ENCODE data around the gene PSME3IP1.
"Not testable (repeated sequence)": the region's sequence is repeated elsewhere in the genome, so short reads cannot be mapped to it uniquely, and the experiment has no call there.

PSME3IP1 gene

DNA sequence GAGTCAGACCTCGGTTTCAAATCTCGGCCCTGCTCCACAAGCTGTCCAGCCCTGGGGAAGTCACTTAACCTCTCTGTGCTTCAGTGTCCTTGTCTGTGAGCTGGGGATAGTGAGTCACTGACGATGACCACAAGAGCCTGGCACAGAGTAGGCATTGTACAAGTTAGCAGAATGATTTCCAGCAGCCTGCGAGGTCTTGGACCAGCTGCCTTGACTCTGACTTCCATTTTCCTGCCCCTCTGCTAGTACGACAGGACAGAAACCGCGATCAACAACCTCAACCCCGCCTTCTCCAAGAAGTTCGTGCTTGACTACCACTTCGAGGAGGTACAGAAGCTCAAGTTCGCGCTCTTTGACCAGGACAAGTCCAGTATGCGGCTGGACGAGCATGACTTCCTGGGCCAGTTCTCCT lies 72.8 kb downstream of the PSME3IP1 start:
- Histone ChIP-seq H3K79me2 (ENCODE audit: low read length) (no peaks in the 10 kb centered on the region), H3K27me3 (ENCODE audit: low read depth, low read length) (no peaks in the 10 kb centered on the region), H3K4me1 (ENCODE audit: low read length) (peaks cover 27% of the 10 kb centered on the region), H3K9ac (ENCODE audit: low read length) (peak overlapping the region; percentile 14; the same call in 1 of the 2 replicates), H3K9me3 (ENCODE audit: insufficient read depth, low read length) (no peaks in the 10 kb centered on the region), H3K27ac (ENCODE audit: low read length) (no peak overlapping the region), H3K4me3 (ENCODE audit: low read length) (peak overlapping the region; percentile 6; the same call in 1 of the 2 replicates), H3K4me2 (ENCODE audit: low read length) (peak overlapping the region; percentile 40; the same call in 1 of the 2 replicates), H3K36me3 (replicated peaks; ENCODE audit: low read depth, low read length) (no peaks in the 10 kb centered on the region), H2AFZ (ENCODE audit: low read depth, low read length) (peak overlapping the region; percentile 17; the same call in 1 of the 2 replicates), H4K20me1 (ENCODE audit: insufficient read depth, low read length) (no peaks in the 10 kb centered on the region)
- TF ChIP-seq, protein P1, sequence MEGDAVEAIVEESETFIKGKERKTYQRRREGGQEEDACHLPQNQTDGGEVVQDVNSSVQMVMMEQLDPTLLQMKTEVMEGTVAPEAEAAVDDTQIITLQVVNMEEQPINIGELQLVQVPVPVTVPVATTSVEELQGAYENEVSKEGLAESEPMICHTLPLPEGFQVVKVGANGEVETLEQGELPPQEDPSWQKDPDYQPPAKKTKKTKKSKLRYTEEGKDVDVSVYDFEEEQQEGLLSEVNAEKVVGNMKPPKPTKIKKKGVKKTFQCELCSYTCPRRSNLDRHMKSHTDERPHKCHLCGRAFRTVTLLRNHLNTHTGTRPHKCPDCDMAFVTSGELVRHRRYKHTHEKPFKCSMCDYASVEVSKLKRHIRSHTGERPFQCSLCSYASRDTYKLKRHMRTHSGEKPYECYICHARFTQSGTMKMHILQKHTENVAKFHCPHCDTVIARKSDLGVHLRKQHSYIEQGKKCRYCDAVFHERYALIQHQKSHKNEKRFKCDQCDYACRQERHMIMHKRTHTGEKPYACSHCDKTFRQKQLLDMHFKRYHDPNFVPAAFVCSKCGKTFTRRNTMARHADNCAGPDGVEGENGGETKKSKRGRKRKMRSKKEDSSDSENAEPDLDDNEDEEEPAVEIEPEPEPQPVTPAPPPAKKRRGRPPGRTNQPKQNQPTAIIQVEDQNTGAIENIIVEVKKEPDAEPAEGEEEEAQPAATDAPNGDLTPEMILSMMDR (IDR thresholded peaks at IDR 0.05; ENCODE audit: low read depth, low read length): no peak
- no peak for TF ChIP-seq EZH2phosphoT487 (IDR thresholded peaks at IDR 0.05; ENCODE audit: low read depth)

GRCh38 chr16:57112403-57113041 lies 73.3 kb downstream of the PSME3IP1 start:
- H3K4me1 ChIP-seq (ENCODE audit: low read length): peaks cover 32% of the 10 kb centered on the region
- peak overlapping the region; percentile 14; the same call in 1 of the 2 replicates for H3K9ac ChIP-seq (ENCODE audit: low read length)
- H2AFZ ChIP-seq (ENCODE audit: low read depth, low read length): peak overlapping the region; percentile 17; the same call in 1 of the 2 replicates
- H3K27me3 ChIP-seq (ENCODE audit: low read depth, low read length): no peaks in the 10 kb centered on the region
- no peaks in the 10 kb centered on the region for H3K36me3 ChIP-seq (replicated peaks; ENCODE audit: low read depth, low read length)
- H3K27ac ChIP-seq (ENCODE audit: low read length): no peak overlapping the region
- TF ChIP-seq, protein P1 (IDR thresholded peaks at IDR 0.05; ENCODE audit: low read depth, low read length): no peak
- no peak for TF ChIP-seq EZH2phosphoT487 (IDR thresholded peaks at IDR 0.05; ENCODE audit: low read depth)
- H3K9me3 ChIP-seq (ENCODE audit: insufficient read depth, low read length): no peaks in the 10 kb centered on the region
- peak overlapping the region; percentile 6; the same call in 1 of the 2 replicates for H3K4me3 ChIP-seq (ENCODE audit: low read length)
- no peaks in the 10 kb centered on the region for H4K20me1 ChIP-seq (ENCODE audit: insufficient read depth, low read length)
- peak overlapping the region; percentile 40; the same call in 1 of the 2 replicates for H3K4me2 ChIP-seq (ENCODE audit: low read length)
- no peaks in the 10 kb centered on the region for H3K79me2 ChIP-seq (ENCODE audit: low read length)

DNA sequence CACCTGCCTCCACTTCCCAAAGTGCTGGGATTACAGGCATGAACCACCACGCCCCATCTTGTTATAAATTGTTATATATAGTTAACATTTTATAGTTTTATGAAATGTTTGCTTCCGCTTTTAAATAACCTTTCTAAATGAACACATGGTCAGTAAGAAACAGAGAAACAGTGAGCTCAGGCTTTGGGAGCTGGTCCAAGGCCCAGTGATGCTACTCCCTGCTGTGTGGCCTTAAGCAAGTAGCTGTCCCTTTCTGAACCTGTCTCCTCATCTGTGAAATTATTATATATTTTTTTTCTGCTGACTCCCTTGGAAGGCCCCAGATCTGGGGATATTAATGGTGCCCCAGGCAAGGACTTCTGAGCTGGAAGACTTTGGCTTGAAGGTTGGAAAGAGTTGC lies 74.4 kb downstream of the PSME3IP1 start:
- Histone ChIP-seq H3K36me3 (replicated peaks; ENCODE audit: low read depth, low read length) (no peaks in the 10 kb centered on the region), H3K4me2 (ENCODE audit: low read length) (no peak overlapping the region), H2AFZ (ENCODE audit: low read depth, low read length) (no peak overlapping the region), H3K4me3 (ENCODE audit: low read length) (no peak overlapping the region), H3K79me2 (ENCODE audit: low read length) (no peaks in the 10 kb centered on the region), H3K27me3 (ENCODE audit: low read depth, low read length) (no peaks in the 10 kb centered on the region), H4K20me1 (ENCODE audit: insufficient read depth, low read length) (no peaks in the 10 kb centered on the region), H3K4me1 (ENCODE audit: low read length) (peaks cover 43% of the 10 kb centered on the region), H3K27ac (ENCODE audit: low read length) (no peak overlapping the region), H3K9me3 (ENCODE audit: insufficient read depth, low read length) (no peaks in the 10 kb centered on the region), H3K9ac (ENCODE audit: low read length) (no peak overlapping the region)
- TF ChIP-seq EZH2phosphoT487 (IDR thresholded peaks at IDR 0.05; ENCODE audit: low read depth): no peak

DNA sequence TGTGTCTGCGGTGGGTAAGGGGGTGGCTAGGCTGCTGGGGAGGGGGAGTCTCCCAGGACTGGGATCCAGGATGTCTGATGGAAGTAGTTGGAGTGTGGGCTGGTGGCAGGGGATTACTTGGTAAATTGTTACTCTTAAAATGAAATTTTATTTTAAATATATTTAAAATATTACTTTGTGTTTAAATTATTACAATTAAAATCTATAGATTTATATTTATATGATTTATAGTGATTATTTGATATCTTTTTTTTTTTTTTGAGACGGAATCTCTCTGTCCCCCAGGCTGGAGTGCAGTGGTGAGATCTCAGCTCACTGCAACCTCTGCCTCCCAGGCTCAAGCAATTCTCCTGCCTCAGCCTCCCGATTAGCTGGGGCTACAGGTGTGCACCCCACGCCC lies 74.9 kb downstream of the PSME3IP1 start:
- Histone ChIP-seq H3K4me2 (ENCODE audit: low read length) (no peak overlapping the region), H3K9ac (ENCODE audit: low read length) (no peak overlapping the region), H3K27ac (ENCODE audit: low read length) (no peak overlapping the region), H3K27me3 (ENCODE audit: low read depth, low read length) (no peaks in the 10 kb centered on the region), H3K36me3 (replicated peaks; ENCODE audit: low read depth, low read length) (no peaks in the 10 kb centered on the region), H3K79me2 (ENCODE audit: low read length) (no peaks in the 10 kb centered on the region), H2AFZ (ENCODE audit: low read depth, low read length) (no peak overlapping the region), H3K4me3 (ENCODE audit: low read length) (no peak overlapping the region), H3K9me3 (ENCODE audit: insufficient read depth, low read length) (no peaks in the 10 kb centered on the region), H3K4me1 (ENCODE audit: low read length) (peaks cover 48% of the 10 kb centered on the region), H4K20me1 (ENCODE audit: insufficient read depth, low read length) (no peaks in the 10 kb centered on the region)
- TF ChIP-seq, protein P1 (IDR thresholded peaks at IDR 0.05; ENCODE audit: low read depth, low read length): no peak
- no peak for TF ChIP-seq EZH2phosphoT487 (IDR thresholded peaks at IDR 0.05; ENCODE audit: low read depth)

DNA sequence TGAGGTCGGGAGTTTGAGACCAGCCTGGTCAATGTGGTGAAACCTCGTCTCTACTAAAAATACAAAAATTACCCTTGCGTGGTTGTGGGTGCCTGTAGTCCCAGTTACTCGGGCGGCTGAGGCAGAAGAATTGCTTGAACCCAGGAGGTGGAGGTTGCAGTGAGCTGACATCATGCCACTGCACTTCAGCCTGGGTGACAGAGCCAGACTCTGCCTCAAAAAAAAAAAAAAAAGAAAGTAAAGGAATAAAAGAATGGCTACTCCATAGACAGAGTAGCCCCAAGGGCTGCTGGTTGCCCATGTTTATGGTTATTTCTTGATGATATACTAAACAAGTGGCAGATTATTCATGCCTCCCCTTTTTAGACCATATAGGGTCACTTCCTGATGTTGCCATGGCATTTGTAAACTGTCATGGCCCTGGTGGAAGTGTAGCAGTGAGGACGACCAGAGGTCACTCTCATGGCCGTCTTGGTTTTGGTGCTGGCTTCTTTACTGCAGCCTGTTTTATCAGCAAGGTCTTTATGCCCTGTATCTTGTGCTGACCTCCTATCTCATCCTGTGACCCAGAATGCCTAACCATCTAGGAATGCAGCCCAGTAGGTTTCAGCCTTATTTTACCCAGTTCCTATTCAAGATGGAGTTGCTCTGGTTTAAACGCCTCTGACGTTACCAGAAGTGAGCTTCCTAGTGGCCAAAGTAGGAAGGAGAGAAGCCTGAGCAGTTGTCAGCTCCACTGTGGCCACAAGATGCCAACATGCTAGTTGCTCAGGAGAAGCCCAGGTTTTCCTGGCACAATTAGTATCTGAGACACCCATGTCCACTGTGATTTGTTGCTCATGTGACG lies 76.4 kb downstream of the PSME3IP1 start:
- not testable (repeated sequence) for H3K27ac ChIP-seq (ENCODE audit: low read length); H4K20me1 ChIP-seq (ENCODE audit: insufficient read depth, low read length); H3K9me3 ChIP-seq (ENCODE audit: insufficient read depth, low read length); H3K27me3 ChIP-seq (ENCODE audit: low read depth, low read length); H3K36me3 ChIP-seq (replicated peaks; ENCODE audit: low read depth, low read length); H3K79me2 ChIP-seq (ENCODE audit: low read length); H2AFZ ChIP-seq (ENCODE audit: low read depth, low read length); H3K4me2 ChIP-seq (ENCODE audit: low read length); H3K4me3 ChIP-seq (ENCODE audit: low read length); H3K9ac ChIP-seq (ENCODE audit: low read length)
- H3K4me1 ChIP-seq (ENCODE audit: low read length): peaks cover 61% of the 10 kb centered on the region

Measured in OCI-LY3 (cell line).